HL-60 (cell line): ENCODE measurements around the gene CCNK.

Source experiments
- DNase-seq, 2 experiments: peaks; one replicate each; pipeline ENCODE4 v3.0.0-alpha.2; 2010 to 2020; ENCODE audit warnings: low read depth in 1 of 2, low spot score in 1 of 2
- H3K27ac ChIP-seq: fragments of 250-450 bp; sonication (Bioruptor Pico); replicated peaks from 2 replicates; pipeline ENCODE4 v1.5.1; 2020; ENCODE audit warnings: mild to moderate bottlenecking, moderate library complexity
- H3K27me3 ChIP-seq: fragments of 250-450 bp; sonication (Bioruptor Pico); 2 replicates; pipeline ENCODE4 v1.5.1; 2021; ENCODE audit warnings: mild to moderate bottlenecking, moderate library complexity; ENCODE audit not compliant: insufficient read depth, poor library complexity, severe bottlenecking
- H3K4me3 ChIP-seq: replicated peaks from 2 replicates; pipeline ENCODE4 v1.5.1; 2011; ENCODE audit warnings: mild to moderate bottlenecking, control low read depth, low read length; ENCODE audit not compliant: insufficient read depth
- CTCF ChIP-seq: IDR thresholded peaks from one replicate; pipeline ENCODE4 v1.5.1; 2011; ENCODE audit warnings: low read length, control low read depth, inconsistent platforms; ENCODE audit not compliant: insufficient read depth
- GABPA ChIP-seq: IDR thresholded peaks from 2 replicates; pipeline ENCODE4 v1.6.1; 2012; ENCODE audit warnings: low read depth
- POLR2AphosphoS5 ChIP-seq: IDR thresholded peaks from 2 replicates; pipeline ENCODE4 v1.6.1; 2012; ENCODE audit warnings: low read depth
- SPI1 ChIP-seq: IDR thresholded peaks from 2 replicates; pipeline ENCODE4 v1.6.1; 2012; ENCODE audit warnings: low read depth, mild to moderate bottlenecking, borderline replicate concordance
- TF ChIP-seq, protein P1 (sequence below): IDR thresholded peaks from 2 replicates; pipeline ENCODE4 v1.6.1; 2012; ENCODE audit warnings: low read depth; ENCODE audit not compliant: insufficient replicate concordance

CCNK gene

GRCh38 chr14:99524804-99525698, 43.8 kb downstream of the CCNK start:
- H3K27ac ChIP-seq: no peak overlapping the region
- no peak overlapping the region for H3K4me3 ChIP-seq
- no peaks in the 10 kb centered on the region for H3K27me3 ChIP-seq
- TF ChIP-seq POLR2AphosphoS5: no peak
- TF ChIP-seq SPI1: no peak
- TF ChIP-seq, protein P1, sequence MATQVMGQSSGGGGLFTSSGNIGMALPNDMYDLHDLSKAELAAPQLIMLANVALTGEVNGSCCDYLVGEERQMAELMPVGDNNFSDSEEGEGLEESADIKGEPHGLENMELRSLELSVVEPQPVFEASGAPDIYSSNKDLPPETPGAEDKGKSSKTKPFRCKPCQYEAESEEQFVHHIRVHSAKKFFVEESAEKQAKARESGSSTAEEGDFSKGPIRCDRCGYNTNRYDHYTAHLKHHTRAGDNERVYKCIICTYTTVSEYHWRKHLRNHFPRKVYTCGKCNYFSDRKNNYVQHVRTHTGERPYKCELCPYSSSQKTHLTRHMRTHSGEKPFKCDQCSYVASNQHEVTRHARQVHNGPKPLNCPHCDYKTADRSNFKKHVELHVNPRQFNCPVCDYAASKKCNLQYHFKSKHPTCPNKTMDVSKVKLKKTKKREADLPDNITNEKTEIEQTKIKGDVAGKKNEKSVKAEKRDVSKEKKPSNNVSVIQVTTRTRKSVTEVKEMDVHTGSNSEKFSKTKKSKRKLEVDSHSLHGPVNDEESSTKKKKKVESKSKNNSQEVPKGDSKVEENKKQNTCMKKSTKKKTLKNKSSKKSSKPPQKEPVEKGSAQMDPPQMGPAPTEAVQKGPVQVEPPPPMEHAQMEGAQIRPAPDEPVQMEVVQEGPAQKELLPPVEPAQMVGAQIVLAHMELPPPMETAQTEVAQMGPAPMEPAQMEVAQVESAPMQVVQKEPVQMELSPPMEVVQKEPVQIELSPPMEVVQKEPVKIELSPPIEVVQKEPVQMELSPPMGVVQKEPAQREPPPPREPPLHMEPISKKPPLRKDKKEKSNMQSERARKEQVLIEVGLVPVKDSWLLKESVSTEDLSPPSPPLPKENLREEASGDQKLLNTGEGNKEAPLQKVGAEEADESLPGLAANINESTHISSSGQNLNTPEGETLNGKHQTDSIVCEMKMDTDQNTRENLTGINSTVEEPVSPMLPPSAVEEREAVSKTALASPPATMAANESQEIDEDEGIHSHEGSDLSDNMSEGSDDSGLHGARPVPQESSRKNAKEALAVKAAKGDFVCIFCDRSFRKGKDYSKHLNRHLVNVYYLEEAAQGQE: no peak
- no peak for TF ChIP-seq GABPA
- TF ChIP-seq CTCF: no peak
- no peak for DNase-seq

DNA sequence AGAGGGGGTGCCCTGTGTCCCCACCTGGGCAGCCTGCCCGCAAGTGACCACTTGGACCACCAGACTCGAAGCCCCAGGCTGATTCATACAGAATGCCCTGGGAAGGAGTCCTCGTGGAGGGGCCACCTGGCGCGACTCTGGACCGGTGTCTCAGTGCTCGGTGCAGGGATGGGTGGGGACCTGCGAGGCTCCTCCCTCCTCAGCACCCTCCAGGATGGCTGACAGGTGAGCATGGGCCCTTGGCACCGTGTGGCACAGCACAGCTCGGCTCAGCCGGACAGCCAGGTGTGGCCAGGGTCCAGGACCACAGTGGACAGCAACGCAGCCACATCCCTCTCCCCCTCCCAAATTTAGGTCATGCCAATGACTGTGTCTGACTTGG, 44.5 kb downstream of the CCNK start:
- no peak overlapping the region for H3K4me3 ChIP-seq
- no peak for DNase-seq
- no peak overlapping the region for H3K27ac ChIP-seq
- no peak for TF ChIP-seq SPI1
- no peak for TF ChIP-seq CTCF
- TF ChIP-seq GABPA: no peak
- no peak for TF ChIP-seq POLR2AphosphoS5
- TF ChIP-seq, protein P1: no peak
- H3K27me3 ChIP-seq: no peaks in the 10 kb centered on the region

DNA sequence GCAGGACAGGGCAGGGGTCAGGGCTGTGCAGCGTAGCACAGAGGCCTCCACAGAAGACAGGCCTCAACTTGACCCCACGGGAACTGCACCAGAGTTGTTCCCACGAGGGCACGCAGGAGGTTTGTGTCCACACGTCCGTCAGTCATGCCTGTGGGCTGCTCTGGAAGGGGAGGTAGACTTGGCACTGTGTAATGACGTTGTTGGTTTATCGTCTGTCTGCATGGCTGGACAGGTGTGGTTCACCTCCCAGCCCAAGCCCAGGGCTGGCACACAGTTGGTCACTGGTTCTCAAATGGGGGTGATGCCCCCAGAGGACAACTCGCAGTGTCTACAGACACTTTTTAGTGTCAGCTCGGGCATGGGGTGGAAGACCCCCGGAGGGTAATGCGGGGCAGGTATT, 45.8 kb downstream of the CCNK start:
- no peak for TF ChIP-seq POLR2AphosphoS5
- no peak for TF ChIP-seq GABPA
- TF ChIP-seq, protein P1: no peak
- no peak for TF ChIP-seq SPI1
- no peak for TF ChIP-seq CTCF

More for the DNA sequence above, 45.8 kb downstream of the CCNK start:
- no peak for DNase-seq
- Histone ChIP-seq H3K27me3 (no peaks in the 10 kb centered on the region), H3K27ac (no peak overlapping the region), H3K4me3 (no peak overlapping the region)
